IMR-90 (cell line): ENCODE data around the gene APOOL. TPM values are rescaled to one million over a fixed set of nuclear protein-coding genes. Genes with fewer than 3 reads are reported as not detected.
"Not testable (repeated sequence)": the region's sequence is repeated elsewhere in the genome, so short reads cannot be mapped to it uniquely, and the experiment has no call there.

Source experiments
- ATAC-seq: fragments of 200-7000 bp; cut with Tn5 transposase; 2 replicates; pipeline ENCODE4 v1.9.1; 2020; ENCODE audit warnings: low read depth, mild to moderate bottlenecking, moderate library complexity
- BruUV-seq: library from RNA; stranded (reverse); fragments of 400-500 nt; replicated peaks from 2 replicates; lab custom pipeline; 2021; lab: Mats Ljungman, UMichigan
- CTCF ChIA-PET: fragments of 300-600 bp; formaldehyde crosslinking; extraction: SDS; loops from one replicate; lab custom pipeline; 2021; ENCODE audit warnings: antibody characterized with exemption; lab: Yijun Ruan, JAX
- POLR2A ChIA-PET: fragments of 300-600 bp; sonication (Branson Sonifier 250); formaldehyde crosslinking; loops from one replicate; lab custom pipeline; 2022; ENCODE audit warnings: antibody characterized with exemption; ENCODE audit not compliant: unreplicated experiment; lab: Charles Lee
- DNase-seq: peaks from one replicate; pipeline ENCODE4 v3.0.0; 2013
- H2AFZ ChIP-seq: replicated peaks from 2 replicates; pipeline ENCODE3; 2013; ENCODE audit warnings: low read length, mild to moderate bottlenecking; ENCODE audit not compliant: poor library complexity
- H2AK5ac ChIP-seq: 2 replicates; pipeline ENCODE4 v1.6.1; 2013; ENCODE audit warnings: low read depth, low read length, inconsistent platforms
- H2AK9ac ChIP-seq: replicated peaks from 2 replicates; pipeline ENCODE3; 2013; ENCODE audit warnings: mild to moderate bottlenecking, low read depth, low read length, moderate library complexity; ENCODE audit not compliant: poor library complexity
- H2BK120ac ChIP-seq: 2 replicates; pipeline ENCODE4 v1.6.1; 2013; ENCODE audit warnings: low read depth, low read length, inconsistent platforms
- H2BK15ac ChIP-seq: 3 replicates; pipeline ENCODE4 v1.6.1; 2013; ENCODE audit warnings: low read depth, low read length, inconsistent platforms
- H2BK20ac ChIP-seq: 2 replicates; pipeline ENCODE4 v1.6.1; 2013; ENCODE audit warnings: low read depth, mild to moderate bottlenecking, inconsistent platforms, low read length, moderate library complexity
- H2BK5ac ChIP-seq: 2 replicates; pipeline ENCODE4 v1.6.1; 2013; ENCODE audit warnings: mild to moderate bottlenecking, low read depth, low read length, inconsistent platforms; ENCODE audit not compliant: poor library complexity, severe bottlenecking
- H3K14ac ChIP-seq: replicated peaks from 2 replicates; pipeline ENCODE4 v1.6.1; 2013; ENCODE audit warnings: low read depth, low read length, inconsistent platforms
- H3K18ac ChIP-seq: 2 replicates; pipeline ENCODE4 v1.6.1; 2013; ENCODE audit warnings: low read depth, low read length, control low read depth
- H3K23ac ChIP-seq: 2 replicates; pipeline ENCODE4 v1.6.1; 2013; ENCODE audit warnings: low read depth, low read length, inconsistent platforms
- H3K27ac ChIP-seq: 2 replicates; pipeline ENCODE4 v1.5.1; 2013; ENCODE audit warnings: mild to moderate bottlenecking, control low read depth, low read length; ENCODE audit not compliant: insufficient read depth
- H3K27me3 ChIP-seq: 2 replicates; pipeline ENCODE4 v1.6.1; 2013; ENCODE audit warnings: low read length; ENCODE audit not compliant: control insufficient read depth, insufficient read depth
- H3K36me3 ChIP-seq: 2 replicates; pipeline ENCODE4 v1.6.1; 2013; ENCODE audit warnings: low read length, mixed read lengths; ENCODE audit not compliant: control insufficient read depth, insufficient read depth
- H3K4ac ChIP-seq: 2 replicates; pipeline ENCODE4 v1.6.1; 2013; ENCODE audit warnings: low read depth, low read length, inconsistent platforms
- H3K4me1 ChIP-seq: 2 replicates; pipeline ENCODE4 v1.6.1; 2013; ENCODE audit warnings: low read length, mixed read lengths; ENCODE audit not compliant: control insufficient read depth, insufficient read depth
- H3K4me2 ChIP-seq: 2 replicates; pipeline ENCODE4 v1.6.1; 2013; ENCODE audit warnings: low read depth, mild to moderate bottlenecking, control low read depth, low read length, moderate library complexity
- H3K4me3 ChIP-seq: 2 replicates; pipeline ENCODE4 v1.5.1; 2013; ENCODE audit warnings: low read depth, mild to moderate bottlenecking, control low read depth, low read length, moderate library complexity; ENCODE audit not compliant: insufficient read depth
- H3K56ac ChIP-seq: 2 replicates; pipeline ENCODE4 v1.6.1; 2013; ENCODE audit warnings: low read length, inconsistent platforms; ENCODE audit not compliant: insufficient read depth; ENCODE audit errors: extremely low read depth
- H3K79me1 ChIP-seq, 2 experiments: 2 replicates each; pipeline ENCODE4 v1.6.1; 2013; ENCODE audit warnings: low read length in 2 of 2, inconsistent platforms in 1 of 2, low read depth in 1 of 2
- H3K9ac ChIP-seq: 2 replicates; pipeline ENCODE4 v1.6.1; 2013; ENCODE audit warnings: low read depth, low read length, control low read depth
- H3K9me1 ChIP-seq: 2 replicates; pipeline ENCODE4 v1.6.1; 2013; ENCODE audit warnings: low read length, inconsistent platforms; ENCODE audit not compliant: insufficient read depth
- H3K9me3 ChIP-seq: 2 replicates; pipeline ENCODE4 v1.6.1; 2013; ENCODE audit warnings: low read length; ENCODE audit not compliant: control insufficient read depth, insufficient read depth
- H4K20me1 ChIP-seq: 2 replicates; pipeline ENCODE4 v1.6.1; 2013; ENCODE audit warnings: low read length, inconsistent platforms; ENCODE audit not compliant: insufficient read depth
- H4K5ac ChIP-seq: 2 replicates; pipeline ENCODE4 v1.6.1; 2013; ENCODE audit warnings: mild to moderate bottlenecking, low read depth, low read length, control low read depth
- H4K8ac ChIP-seq, 2 experiments: 2 replicates each; pipeline ENCODE4 v1.6.1; 2013; ENCODE audit warnings: low read depth in 2 of 2, low read length in 2 of 2, control low read depth in 1 of 2, inconsistent platforms in 1 of 2
- H4K91ac ChIP-seq: 2 replicates; pipeline ENCODE4 v1.6.1; 2013; ENCODE audit warnings: low read depth, low read length, inconsistent platforms; ENCODE audit not compliant: insufficient read depth
- BHLHE40 ChIP-seq: fragments of 150-350 bp; IDR thresholded peaks from 2 replicates; pipeline ENCODE4 v1.6.1; 2016; ENCODE audit warnings: mild to moderate bottlenecking, low read depth, low read length
- MAZ ChIP-seq: IDR thresholded peaks from 2 replicates; pipeline ENCODE4 v1.6.1; 2012; ENCODE audit warnings: low read depth, mild to moderate bottlenecking, low read length, improper control_type of control experiment, moderate library complexity, borderline replicate concordance
- WGBS, 2 experiments: methylation state at CpG; one replicate each; pipeline versions ENCODE4 v1.1.5 to v1.1.7; 2013; ENCODE audit warnings: missing lambda C conversion rate in 2 of 2; ENCODE audit not compliant: insufficient read length in 1 of 2; ENCODE audit errors: extremely low coverage in 2 of 2; 5-methylcytosine and 5-hydroxymethylcytosine counted together
- dilution Hi-C: fragments of 300-500 bp; cut with HindIII; formaldehyde crosslinking; loops from one replicate; pipeline ENCODE4 v1.14.3; 2018; ENCODE audit warnings: low sequenced_read_pairs; ENCODE audit not compliant: unreplicated experiment
- in situ Hi-C: fragments of 300-500 bp; cut with MboI; formaldehyde crosslinking; loops from 3 replicates; pipeline ENCODE4 v1.14.3; 2019; ENCODE audit warnings: low sequenced_read_pairs, inconsistent platforms, mixed read lengths
- intact Hi-C: fragments of 100-400 bp; cut with micrococcal nuclease; formaldehyde crosslinking; loops from 2 replicates; pipeline ENCODE4 v1.10.0; 2022
- polyA plus RNA-seq, 3 experiments: library from polyadenylated mRNA; depleted of rRNA; stranded (reverse); fragments of >200 nt; gene quantifications; 2 replicates each; pipeline ENCODE4 v1.2.3, GENCODE V29; 2012; ENCODE audit warnings: low replicate concordance in 1 of 3
- total RNA-seq: library from RNA; depleted of rRNA; stranded (reverse); fragments of >200 nt; gene quantifications from 2 replicates; pipeline ENCODE4 v1.2.3, GENCODE V29; 2012

Gene APOOL
- total and polyA plus RNA-seq, 2 of the 4 experiments (the other 2 are of a cell fraction): 4.6 to 9.7 TPM

GRCh38 chrX:84974803-84975202 is 28.9 kb upstream of the APOOL start:
- H3K27ac ChIP-seq: no peak overlapping the region
- H2BK15ac ChIP-seq: no peak overlapping the region
- no peak overlapping the region for H3K23ac ChIP-seq
- no peak overlapping the region for H3K14ac ChIP-seq
- H3K4me1 ChIP-seq: no peaks in the 10 kb centered on the region
- no peak overlapping the region for H3K4me2 ChIP-seq
- H3K56ac ChIP-seq: no peak overlapping the region
- ATAC-seq: no peak
- no peak overlapping the region for H2AK5ac ChIP-seq
- WGBS, 2 experiments: 30% methylated on average over 2 of the region's 19 CpGs; no CpG with 5 or more reads in 1 of the 2 experiments
- ChIA-PET POLR2A (no interaction called here), CTCF (interaction anchor here (0.6 kb wide), 1 partner anchor 229 kb away, joined by 3 read pairs; no protein-coding TSS in a partner anchor)
- BruUV-seq: no TSS peak
- no peak overlapping the region for H2BK5ac ChIP-seq
- intact Hi-C loops (no loop called here), in situ Hi-C loops (no loop called here), dilution Hi-C loops (no loop called here)
- no peaks in the 10 kb centered on the region for H3K9me3 ChIP-seq
- H4K91ac ChIP-seq: no peak overlapping the region
- no peak overlapping the region for H2BK20ac ChIP-seq
- no peaks in the 10 kb centered on the region for H3K27me3 ChIP-seq
- no peak overlapping the region for H2AFZ ChIP-seq
- no peak overlapping the region for H2AK9ac ChIP-seq
- no peaks in the 10 kb centered on the region for H3K9me1 ChIP-seq
- no peak for DNase-seq
- TF ChIP-seq MAZ (no peak), BHLHE40 (no peak)
- H3K9ac ChIP-seq: no peak overlapping the region
- H4K20me1 ChIP-seq: no peaks in the 10 kb centered on the region
- no peak overlapping the region for H3K18ac ChIP-seq
- H3K4me3 ChIP-seq: no peak overlapping the region
- H3K79me1 ChIP-seq: no peaks in the 10 kb centered on the region
- no peak overlapping the region for H3K4ac ChIP-seq
- no peaks in the 10 kb centered on the region for H3K36me3 ChIP-seq
- H4K5ac ChIP-seq: no peak overlapping the region
- no peak overlapping the region for H4K8ac ChIP-seq
- no peak overlapping the region for H2BK120ac ChIP-seq

- H3K9ac ChIP-seq, intact Hi-C loops, H3K36me3 ChIP-seq, H2BK20ac ChIP-seq, H2AK9ac ChIP-seq, H2AFZ ChIP-seq, H3K23ac ChIP-seq, H3K27me3 ChIP-seq, H4K5ac ChIP-seq, H4K91ac ChIP-seq, H4K8ac ChIP-seq, H3K4ac ChIP-seq, H3K79me1 ChIP-seq, DNase-seq, dilution Hi-C loops, H2BK5ac ChIP-seq, POLR2A ChIA-PET, H3K4me2 ChIP-seq, H2BK120ac ChIP-seq, CTCF ChIA-PET, H3K4me1 ChIP-seq, H3K27ac ChIP-seq, H2AK5ac ChIP-seq, H2BK15ac ChIP-seq, H3K18ac ChIP-seq, BruUV-seq, H3K9me3 ChIP-seq, H4K20me1 ChIP-seq, H3K56ac ChIP-seq, ATAC-seq, H3K14ac ChIP-seq, in situ Hi-C loops, H3K9me1 ChIP-seq, H3K4me3 ChIP-seq: not testable (repeated sequence)
- no CpG with 5 or more reads among the region's 5 CpGs for WGBS, 2 experiments
These were observed 11.9 kb upstream of the APOOL start for GRCh38 chrX:84991739-84992138.
